Right cardiac atrium (tissue), 5 donors: ENCODE measurements around the gene PI4KB. TPM values are rescaled to one million over a fixed set of nuclear protein-coding genes. Genes with fewer than 3 reads are reported as not detected.

Experiments
- ATAC-seq, 2 donors: fragments of 200-7000 bp; cut with Tn5 transposase; one replicate each; pipeline versions ENCODE4 v1.8.0 to v1.9.1; 2020; ENCODE audit warnings: moderate library complexity in 2 of 2, mild to moderate bottlenecking in 1 of 2
- DNase-seq, 3 donors: peaks; one replicate each; pipeline ENCODE4 v3.0.0-alpha.2; 2020
- H3K27ac ChIP-seq: one replicate; pipeline ENCODE4 v1.5.1; 2013; ENCODE audit warnings: mild to moderate bottlenecking, low read length, control low read depth, moderate library complexity
- H3K27me3 ChIP-seq: one replicate; pipeline ENCODE4 v1.6.1; 2013; ENCODE audit not compliant: control insufficient read depth, insufficient read depth
- H3K4me1 ChIP-seq: one replicate; pipeline ENCODE4 v1.6.1; 2013; ENCODE audit warnings: low read length; ENCODE audit not compliant: control insufficient read depth, insufficient read depth
- H3K4me3 ChIP-seq: one replicate; pipeline ENCODE4 v1.5.1; 2013; ENCODE audit warnings: low read length, control low read depth
- H3K9me3 ChIP-seq: one replicate; pipeline ENCODE4 v1.6.1; 2013; ENCODE audit warnings: low read length; ENCODE audit not compliant: control insufficient read depth
- WGBS: extraction: QIAGEN DNeasy Blood & Tissue Kit; methylation state at CpG from one replicate; pipeline ENCODE4 v1.1.7; 2013; 5-methylcytosine and 5-hydroxymethylcytosine counted together
- intact Hi-C, 4 donors: fragments of 100-400 bp; cut with DNase I; formaldehyde crosslinking; loops; one replicate each; pipeline versions ENCODE4 v1.11.0 to v1.14.0; 2022 to 2023
- polyA plus RNA-seq: library from polyadenylated mRNA; stranded (reverse); fragments of 200-250 nt; gene quantifications from one replicate; pipeline ENCODE4 v1.2.3, GENCODE V29; 2013
- total RNA-seq, 4 donors: library from RNA; stranded (reverse); fragmentation: NEBNext Ultra II Directional; extraction: Animal tissue kit (Norgen Biotek cat#: 25700); gene quantifications; one replicate each; pipeline ENCODE4 v1.2.1, GENCODE V29; 2021
- donor health status: healthy with polysubstance abuse.
- donor health status: DM: no; HTN: yes; CAD: no.
- donor health status: DM: no; HTN: no; CAD: no.
- donor health status: DM: no; HTN: yes; CAD: no; lungs with severe emphysema.
- donor health status: DM: yes; HTN: yes; CAD: no.

The PI4KB gene
- total and polyA plus RNA-seq, 5 donors, result 31.0 to 62.0 (median 49.2) TPM

DNA sequence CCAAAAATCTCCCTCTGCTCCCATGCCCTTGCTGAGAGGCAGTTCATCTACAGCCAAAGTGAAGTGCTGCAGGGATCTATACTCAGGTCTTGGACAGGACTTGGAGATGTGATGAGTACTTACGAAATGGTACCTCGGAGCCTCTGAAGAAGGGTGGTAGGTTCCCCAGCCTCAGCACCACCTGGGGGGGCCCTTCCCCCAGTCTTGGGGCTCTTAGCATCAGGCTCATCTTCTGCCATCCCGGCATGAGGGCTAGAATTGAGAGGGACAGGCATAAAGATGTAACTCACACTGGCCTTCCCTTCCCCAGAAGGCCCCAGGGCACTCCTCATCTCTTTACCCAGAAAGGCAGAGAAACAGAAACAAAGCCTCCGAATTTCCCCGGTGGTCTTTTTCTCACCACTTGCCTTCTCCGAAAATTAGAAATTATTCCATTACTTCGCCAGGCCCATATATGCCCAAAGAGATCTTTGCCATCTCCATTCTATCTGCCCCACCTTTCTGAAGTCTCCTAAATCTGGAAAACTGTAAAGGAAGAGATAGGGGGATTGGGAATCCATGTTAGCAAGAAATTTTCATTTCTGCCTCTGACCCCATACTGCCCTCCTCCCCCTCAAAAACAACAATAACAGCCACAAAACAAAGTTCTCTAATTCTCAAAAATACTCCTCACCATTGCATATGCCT is 19.0 kb upstream of the PI4KB start:
- Histone ChIP-seq H3K27ac (peak overlapping the region; percentile 84), H3K4me1 (peaks cover 3% of the 10 kb centered on the region), H3K9me3 (no peaks in the 10 kb centered on the region), H3K4me3 (peak overlapping the region; percentile 71), H3K27me3 (no peaks in the 10 kb centered on the region)
- ATAC-seq, result no peak
- intact Hi-C loops, result loop anchor here in 3 of 4 donors (10.0 kb wide), 2 partner anchors 49 to 59 kb away; partner anchors contain the start of gene PSMB4 (in 2 of the 3)
- no peak for DNase-seq
- WGBS, result 48% methylated on average over 7 of the region's 7 CpGs

DNA sequence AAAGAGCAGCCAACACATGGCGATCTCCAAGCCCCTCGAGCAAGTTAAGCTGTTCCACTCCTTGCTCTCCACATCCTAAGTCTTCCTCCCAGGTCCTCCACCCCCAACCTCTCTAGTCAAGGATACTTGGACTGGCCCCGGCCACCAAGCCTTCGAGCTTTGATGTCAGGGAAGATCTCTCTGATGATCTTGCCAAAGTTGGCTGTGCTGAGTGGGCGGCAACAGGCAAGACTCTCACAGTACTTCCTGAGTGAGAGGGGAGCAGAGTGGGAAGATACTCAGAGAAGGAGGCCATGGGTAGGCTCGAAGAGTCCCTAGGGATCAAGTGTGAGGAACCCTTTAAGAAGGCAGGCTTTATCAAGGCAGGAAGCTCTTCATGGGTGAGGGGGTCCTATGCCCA is 17.1 kb upstream of the PI4KB start:
- intact Hi-C loops, result loop anchor here (5.0 to 10.0 kb wide), 4 partner anchors 42 to 61 kb away; partner anchors contain the start of gene PSMB4 (in 2 of the 4)
- no peak for ATAC-seq
- H3K27ac ChIP-seq, result no peak overlapping the region

DNA sequence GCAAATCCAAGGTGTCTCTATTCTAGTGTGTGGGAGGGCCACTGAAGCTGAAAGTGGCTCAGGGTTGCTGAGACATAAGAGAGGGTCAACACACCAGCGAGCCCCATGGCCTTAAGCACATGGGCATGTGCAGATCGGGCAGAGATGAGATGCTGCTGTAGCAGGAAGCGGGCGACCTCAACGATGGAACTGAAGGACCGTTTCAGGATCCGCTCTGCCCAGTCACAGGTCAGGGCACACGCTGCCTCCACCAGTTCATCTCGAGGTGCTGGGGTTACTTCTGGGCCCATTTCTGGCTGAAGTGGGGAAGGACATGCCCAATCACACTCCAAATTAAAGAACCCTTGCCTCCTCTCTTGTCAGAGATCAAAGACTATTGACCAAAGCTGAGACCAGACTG is 16.4 kb upstream of the PI4KB start:
- DNase-seq, result no peak
- intact Hi-C loops, result loop anchor here (5.0 to 10.0 kb wide), 4 partner anchors 41 to 61 kb away; partner anchors contain the start of gene PSMB4 (in 2 of the 4)
- H3K9me3 ChIP-seq, result no peaks in the 10 kb centered on the region
- ATAC-seq, result no peak
- WGBS, result 79% methylated on average over 9 of the region's 9 CpGs
- peaks cover 3% of the 10 kb centered on the region for H3K4me1 ChIP-seq
- H3K27ac ChIP-seq, result no peak overlapping the region
- H3K4me3 ChIP-seq, result no peak overlapping the region
- H3K27me3 ChIP-seq, result no peaks in the 10 kb centered on the region

More for the DNA sequence above, 17.1 kb upstream of the PI4KB start:
- peaks cover 3% of the 10 kb centered on the region for H3K4me1 ChIP-seq
- H3K27me3 ChIP-seq, result no peaks in the 10 kb centered on the region
- no peak overlapping the region for H3K4me3 ChIP-seq
- no peaks in the 10 kb centered on the region for H3K9me3 ChIP-seq
- DNase-seq, result no peak
- WGBS, result 74% methylated on average over 6 of the region's 6 CpGs

DNA sequence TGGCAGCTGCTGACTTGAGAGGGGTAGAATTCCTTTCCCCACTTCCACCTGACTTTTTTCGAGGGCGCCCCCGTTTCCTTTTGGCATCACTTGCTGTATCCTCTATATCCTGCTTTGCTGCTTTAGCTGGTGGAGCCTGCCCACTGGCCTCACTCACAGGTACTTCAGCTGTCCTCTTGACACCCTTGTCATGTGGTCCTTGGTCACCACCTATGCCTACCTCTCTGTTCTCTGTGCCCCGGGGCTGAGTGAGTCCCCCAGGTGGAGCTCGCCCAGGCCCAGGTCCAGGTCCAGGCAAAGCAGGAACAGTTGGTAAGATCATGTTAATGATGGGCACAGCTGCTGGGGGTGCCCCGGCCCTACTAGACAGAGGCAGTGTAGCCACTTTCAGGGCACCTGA is 15.4 kb upstream of the PI4KB start:
- no peak for ATAC-seq
- intact Hi-C loops, result loop anchor here (5.0 to 10.0 kb wide), 4 partner anchors 40 to 62 kb away; partner anchors contain the start of gene PSMB4 (in 2 of the 4)
- no peak overlapping the region for H3K4me3 ChIP-seq
- H3K4me1 ChIP-seq, result peaks cover 3% of the 10 kb centered on the region
- no peaks in the 10 kb centered on the region for H3K27me3 ChIP-seq
- H3K9me3 ChIP-seq, result no peaks in the 10 kb centered on the region
- H3K27ac ChIP-seq, result no peak overlapping the region
- DNase-seq, result no peak
- WGBS, result 81% methylated on average over 6 of the region's 6 CpGs

GRCh38 chr1:151342021-151342420 is 14.8 kb upstream of the PI4KB start:
- DNase-seq, result no peak
- Histone ChIP-seq H3K9me3 (no peaks in the 10 kb centered on the region), H3K27me3 (no peaks in the 10 kb centered on the region), H3K27ac (no peak overlapping the region), H3K4me1 (peaks cover 3% of the 10 kb centered on the region), H3K4me3 (no peak overlapping the region)
- no peak for ATAC-seq
- WGBS, result 79% methylated on average over 2 of the region's 2 CpGs
- intact Hi-C loops, result loop anchor here (5.0 to 10.0 kb wide), 4 partner anchors 40 to 63 kb away; partner anchors contain the start of gene PSMB4 (in 2 of the 4)

GRCh38 chr1:151340870-151341754 is 13.9 kb upstream of the PI4KB start:
- 25% methylated on average over 7 of the region's 7 CpGs for WGBS

GRCh38 chr1:151336556-151336955 is 9.3 kb upstream of the PI4KB start:
- Histone ChIP-seq H3K27me3 (no peaks in the 10 kb centered on the region), H3K9me3 (no peaks in the 10 kb centered on the region), H3K4me3 (no peak overlapping the region), H3K4me1 (no peaks in the 10 kb centered on the region), H3K27ac (no peak overlapping the region)
- WGBS, result 90% methylated on average over 3 of the region's 3 CpGs
- intact Hi-C loops, result no loop called here
- DNase-seq, result no peak
- no peak for ATAC-seq

More at GRCh38 chr1:151340870-151341754, 13.9 kb upstream of the PI4KB start:
- no peaks in the 10 kb centered on the region for H3K27me3 ChIP-seq
- peaks cover 2% of the 10 kb centered on the region for H3K4me1 ChIP-seq
- ATAC-seq (peak; percentile 83 to 86), DNase-seq (no peak)
- no peaks in the 10 kb centered on the region for H3K9me3 ChIP-seq
- no peak overlapping the region for H3K27ac ChIP-seq
- intact Hi-C loops, result loop anchor here (5.0 to 10.0 kb wide), 4 partner anchors 39 to 64 kb away; partner anchors contain the start of gene PSMB4 (in 2 of the 4)
- H3K4me3 ChIP-seq, result no peak overlapping the region

GRCh38 chr1:151334822-151335221 is 7.6 kb upstream of the PI4KB start:
- intact Hi-C loops, result no loop called here
- Histone ChIP-seq H3K27ac (no peak overlapping the region), H3K27me3 (no peaks in the 10 kb centered on the region), H3K4me1 (no peaks in the 10 kb centered on the region), H3K4me3 (no peak overlapping the region), H3K9me3 (no peaks in the 10 kb centered on the region)
- ATAC-seq, result no peak
- 88% methylated on average over 5 of the region's 5 CpGs for WGBS
- DNase-seq, result no peak

DNA sequence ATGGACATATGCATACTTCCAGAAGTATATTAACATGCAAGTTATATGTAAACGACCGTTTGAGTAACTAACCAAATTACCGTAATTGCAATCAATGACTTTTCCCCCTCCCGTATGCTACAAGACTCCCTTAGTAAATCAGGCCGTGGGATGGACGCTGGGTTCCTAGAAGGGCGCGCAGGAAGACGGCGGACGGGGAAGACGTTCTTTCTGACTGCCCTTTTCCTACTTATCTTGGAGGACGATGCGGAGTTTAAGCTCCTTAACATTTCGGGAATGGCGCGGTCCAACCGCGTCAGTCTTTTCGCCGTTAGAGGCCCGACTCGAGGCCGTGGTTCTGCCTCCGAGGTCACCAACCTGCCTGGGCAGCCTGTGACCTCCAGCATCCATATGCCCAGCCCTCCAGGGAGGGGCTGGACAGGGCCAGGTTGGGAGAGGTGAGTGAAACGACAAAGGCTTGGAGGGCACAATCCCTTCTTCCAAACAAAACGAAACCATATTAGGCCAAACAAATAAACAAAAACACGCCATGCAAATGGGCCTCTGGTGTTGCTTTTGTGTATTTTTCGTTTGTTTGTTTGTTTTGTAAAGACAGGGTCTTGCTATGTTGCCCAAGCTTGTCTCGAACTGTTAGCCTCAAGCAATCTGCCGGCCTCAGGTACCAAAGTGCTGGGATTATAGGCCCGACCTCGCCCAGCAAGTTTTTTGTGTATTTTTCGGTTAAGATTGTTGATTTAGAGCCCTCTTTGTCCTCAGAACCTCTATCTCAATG is 873 bp upstream of the PI4KB start:
- 20% methylated on average over 34 of the region's 34 CpGs for WGBS
- no peaks in the 10 kb centered on the region for H3K9me3 ChIP-seq
- no peaks in the 10 kb centered on the region for H3K27me3 ChIP-seq
- peak overlapping the region; percentile 86 for H3K27ac ChIP-seq
- H3K4me1 ChIP-seq, result peaks cover 2% of the 10 kb centered on the region
- intact Hi-C loops, result no loop called here
- DNase-seq (peak in 2 of 3 donors; percentile 59 to 65), ATAC-seq (peak; percentile 26 to 34)
- H3K4me3 ChIP-seq, result peak overlapping the region; percentile 98

DNA sequence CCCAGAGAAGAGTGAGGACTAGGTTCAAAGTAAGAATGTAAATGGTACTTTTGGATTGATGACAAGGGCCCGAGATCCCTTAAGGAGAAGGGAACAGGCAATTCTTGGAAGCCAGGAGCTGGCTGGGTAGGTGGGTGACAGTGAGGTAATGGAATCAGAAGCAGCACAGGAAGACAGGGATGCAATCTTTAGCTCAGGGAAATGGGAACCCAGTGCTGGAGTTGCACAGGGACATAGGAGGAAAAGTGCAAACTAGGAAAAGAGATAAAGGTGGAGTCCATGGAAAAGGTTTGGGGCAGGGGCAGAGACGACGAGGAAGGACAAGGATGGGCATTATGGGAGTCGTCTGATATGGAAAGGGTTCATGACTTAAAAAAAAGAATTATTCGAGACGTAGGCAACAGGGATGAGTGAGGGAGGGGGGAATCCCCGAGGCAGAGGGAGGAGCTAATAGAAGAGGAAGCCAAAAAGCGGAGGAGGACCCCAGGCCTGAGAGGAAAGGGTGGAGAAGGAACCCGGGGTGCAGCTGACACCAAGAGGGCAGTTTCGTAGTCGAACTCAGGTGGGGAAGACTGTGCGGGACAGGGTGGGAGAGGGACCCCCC is 495 bp downstream of the PI4KB start:
- intact Hi-C loops, result no loop called here
- no peaks in the 10 kb centered on the region for H3K27me3 ChIP-seq
- H3K27ac ChIP-seq, result peak overlapping the region; percentile 86
- DNase-seq, result peak in 2 of 3 donors; percentile 49 to 79
- H3K9me3 ChIP-seq, result no peaks in the 10 kb centered on the region
- ATAC-seq, result peak; percentile 73 to 82
- peak overlapping the region; percentile 98 for H3K4me3 ChIP-seq
- WGBS, result 1% methylated on average over 12 of the region's 12 CpGs
- peaks cover 2% of the 10 kb centered on the region for H3K4me1 ChIP-seq
